Lower lobe of right lung (tissue), 2 donors: ENCODE data around the gene LIMD2. TPM values are rescaled to one million over a fixed set of nuclear protein-coding genes. Genes with fewer than 3 reads are reported as not detected.

Experiments
- ATAC-seq, 2 donors: fragments of 200-7000 bp; cut with Tn5 transposase; one replicate each; pipeline ENCODE4 v1.9.1; 2020 to 2022; ENCODE audit warnings: mild to moderate bottlenecking in 2 of 2, moderate library complexity in 2 of 2
- DNase-seq: peaks from one replicate; pipeline ENCODE4 v3.0.0-alpha.2; 2020
- H3K27ac ChIP-seq: fragments of 200-600 bp; one replicate; pipeline ENCODE4 v1.8.0; 2022
- H3K27me3 ChIP-seq: fragments of 200-600 bp; one replicate; pipeline ENCODE4 v1.8.0; 2022; ENCODE audit warnings: low read depth
- H3K36me3 ChIP-seq: fragments of 200-600 bp; one replicate; pipeline ENCODE4 v1.8.0; 2022; ENCODE audit warnings: mild to moderate bottlenecking
- H3K4me1 ChIP-seq: fragments of 200-600 bp; one replicate; pipeline ENCODE4 v1.8.0; 2022
- H3K4me3 ChIP-seq: fragments of 200-600 bp; one replicate; pipeline ENCODE4 v1.8.0; 2022; ENCODE audit warnings: mild to moderate bottlenecking
- H3K9me3 ChIP-seq: fragments of 200-600 bp; one replicate; pipeline ENCODE4 v1.8.0; 2022
- intact Hi-C: fragments of 100-400 bp; cut with DNase I; formaldehyde crosslinking; loops from one replicate; pipeline ENCODE4 v1.11.0; 2022
- total RNA-seq: library from RNA; stranded (reverse); fragmentation: NEBNext Ultra II Directional; extraction: Animal tissue kit (Norgen Biotek cat#: 25700); gene quantifications from one replicate; pipeline ENCODE4 v1.2.1, GENCODE V29; 2021
- TF ChIP-seq, protein P1 (sequence below): fragments of 200-600 bp; IDR thresholded peaks from one replicate; pipeline ENCODE4 v1.8.0; 2022; ENCODE audit warnings: antibody characterized with exemption, mild to moderate bottlenecking
- donor health status: DM: no; HTN: yes; CAD: no; lungs with severe emphysema.

Gene LIMD2
- total RNA-seq, 1 donor from 2014 or later: 25.9 TPM

DNA sequence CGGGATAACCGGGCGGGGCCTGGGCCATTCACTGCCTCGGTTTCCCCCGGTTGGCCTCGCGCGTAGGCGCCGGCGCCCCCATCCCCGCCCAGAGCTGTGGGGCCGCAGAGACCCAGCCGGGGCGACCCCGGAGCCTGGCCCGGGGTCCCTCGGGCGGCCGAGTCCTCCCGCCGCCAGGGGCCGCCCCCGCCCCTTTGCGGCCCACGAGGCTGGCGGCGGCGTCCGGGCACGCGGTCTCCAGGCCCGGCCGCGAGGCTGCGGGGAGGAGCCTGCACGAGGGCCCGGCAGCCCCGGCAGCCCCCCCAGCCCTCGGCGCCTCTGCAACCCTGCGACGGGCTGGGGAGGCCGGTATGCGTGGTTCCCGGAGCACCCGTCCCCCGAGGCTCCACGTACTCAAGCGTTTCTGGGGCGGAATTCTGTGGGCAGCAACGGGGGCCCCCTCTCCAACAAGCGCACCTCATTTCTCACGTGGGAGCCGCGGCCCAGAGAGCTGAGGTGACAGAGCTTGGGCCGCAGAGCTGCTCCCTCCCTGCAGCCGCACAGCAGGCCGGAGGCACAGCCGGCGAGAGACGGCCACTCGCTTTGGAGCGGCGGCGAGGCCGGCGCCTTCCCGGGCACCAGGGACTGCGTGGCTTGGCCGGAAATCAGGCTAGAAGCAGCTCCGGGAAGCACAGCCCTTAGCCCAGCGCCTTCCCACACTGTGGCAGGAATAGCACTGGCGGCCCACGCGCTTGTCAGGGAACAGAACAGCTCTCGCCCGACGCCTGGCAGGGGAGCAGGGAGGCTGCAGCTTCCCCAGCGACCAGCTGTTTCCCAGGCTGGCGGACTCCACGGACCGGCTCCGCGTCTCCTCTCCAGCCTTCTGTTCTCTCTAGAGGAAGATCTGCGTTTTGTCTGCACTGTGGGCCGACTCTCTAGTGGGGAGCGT, 867 bp upstream of the LIMD2 start:
- Histone ChIP-seq H3K27ac (peak overlapping the region; percentile 84), H3K9me3 (no peaks in the 10 kb centered on the region), H3K27me3 (no peaks in the 10 kb centered on the region), H3K4me3 (peak overlapping the region; percentile 49), H3K36me3 (peaks cover 28% of the 10 kb centered on the region), H3K4me1 (peaks cover 42% of the 10 kb centered on the region)
- ATAC-seq: peak; percentile 17 to 27
- peak; percentile 67 for DNase-seq
- TF ChIP-seq, protein P1, sequence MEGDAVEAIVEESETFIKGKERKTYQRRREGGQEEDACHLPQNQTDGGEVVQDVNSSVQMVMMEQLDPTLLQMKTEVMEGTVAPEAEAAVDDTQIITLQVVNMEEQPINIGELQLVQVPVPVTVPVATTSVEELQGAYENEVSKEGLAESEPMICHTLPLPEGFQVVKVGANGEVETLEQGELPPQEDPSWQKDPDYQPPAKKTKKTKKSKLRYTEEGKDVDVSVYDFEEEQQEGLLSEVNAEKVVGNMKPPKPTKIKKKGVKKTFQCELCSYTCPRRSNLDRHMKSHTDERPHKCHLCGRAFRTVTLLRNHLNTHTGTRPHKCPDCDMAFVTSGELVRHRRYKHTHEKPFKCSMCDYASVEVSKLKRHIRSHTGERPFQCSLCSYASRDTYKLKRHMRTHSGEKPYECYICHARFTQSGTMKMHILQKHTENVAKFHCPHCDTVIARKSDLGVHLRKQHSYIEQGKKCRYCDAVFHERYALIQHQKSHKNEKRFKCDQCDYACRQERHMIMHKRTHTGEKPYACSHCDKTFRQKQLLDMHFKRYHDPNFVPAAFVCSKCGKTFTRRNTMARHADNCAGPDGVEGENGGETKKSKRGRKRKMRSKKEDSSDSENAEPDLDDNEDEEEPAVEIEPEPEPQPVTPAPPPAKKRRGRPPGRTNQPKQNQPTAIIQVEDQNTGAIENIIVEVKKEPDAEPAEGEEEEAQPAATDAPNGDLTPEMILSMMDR: no peak
- intact Hi-C loops: no loop called here

DNA sequence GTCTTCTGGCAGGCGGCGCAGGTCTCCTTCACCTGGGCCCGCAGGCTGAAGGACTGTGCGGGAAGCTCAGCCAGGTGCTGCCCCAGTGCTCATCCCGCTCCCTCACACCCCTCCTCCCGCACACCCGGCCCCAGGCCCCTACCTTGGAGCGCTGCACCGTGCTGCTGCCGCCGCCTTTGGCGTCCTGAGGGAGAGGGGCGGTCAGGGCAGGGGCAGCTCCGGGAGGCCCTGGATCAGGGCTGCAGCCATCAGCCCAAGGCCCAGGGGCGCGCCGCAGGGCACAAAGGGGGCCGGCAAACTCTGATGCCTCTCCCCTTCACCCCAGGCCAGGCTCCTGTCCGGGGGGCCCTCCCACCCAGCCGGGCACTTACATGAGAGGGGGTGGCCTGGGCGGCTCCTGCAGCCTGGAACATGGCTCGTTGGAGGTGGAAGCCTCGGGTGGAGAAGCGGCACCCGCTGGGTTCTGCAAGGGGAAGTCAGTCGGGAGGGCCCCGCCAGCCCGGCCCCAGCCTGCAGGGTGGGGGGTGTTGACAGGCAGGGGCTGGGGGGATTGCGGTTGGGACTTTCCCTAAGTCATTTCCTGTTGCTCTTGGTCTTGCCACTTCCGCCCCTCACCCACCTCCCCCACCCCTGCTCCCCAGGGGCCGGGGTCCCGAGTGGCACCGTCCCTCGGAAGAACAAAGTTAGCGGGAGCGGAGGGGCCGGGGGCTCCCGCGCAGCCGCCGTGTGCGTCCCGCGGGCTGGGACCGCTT, 863 bp downstream of the LIMD2 start:
- peak overlapping the region; percentile 49 for H3K4me3 ChIP-seq
- H3K36me3 ChIP-seq: peaks cover 26% of the 10 kb centered on the region
- ATAC-seq (peak; percentile 51 to 55), DNase-seq (peak; percentile 82)
- no peaks in the 10 kb centered on the region for H3K27me3 ChIP-seq
- H3K4me1 ChIP-seq: peaks cover 42% of the 10 kb centered on the region
- TF ChIP-seq, protein P1: no peak
- peak overlapping the region; percentile 84 for H3K27ac ChIP-seq
- intact Hi-C loops: no loop called here
- H3K9me3 ChIP-seq: no peaks in the 10 kb centered on the region

DNA sequence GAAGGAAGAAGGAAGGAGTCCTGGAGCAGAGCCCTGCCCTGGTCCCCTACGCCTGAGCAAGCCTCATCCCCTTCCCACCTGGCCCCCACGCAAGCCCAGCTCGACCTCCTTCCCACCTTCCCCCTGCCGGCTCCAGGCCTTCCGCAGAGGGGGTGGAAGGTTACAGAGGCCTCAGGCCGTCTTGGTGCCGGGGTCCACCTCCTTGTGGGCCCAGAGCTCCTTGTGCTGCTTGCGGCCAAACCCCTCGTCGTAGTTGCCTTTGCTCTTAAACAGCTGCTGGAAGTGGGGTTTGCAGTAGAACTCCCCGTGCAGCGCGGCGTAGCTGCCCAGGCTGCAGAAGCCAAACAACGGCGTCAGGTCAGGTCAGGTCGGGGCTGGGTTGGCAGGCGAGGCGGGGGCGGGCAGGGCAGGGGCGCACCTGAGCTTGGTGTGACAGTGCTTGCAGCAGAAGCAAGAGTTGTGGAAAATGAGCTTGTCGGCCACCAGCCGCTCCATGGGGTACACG, 1.5 kb downstream of the LIMD2 start:
- Histone ChIP-seq H3K27me3 (no peaks in the 10 kb centered on the region), H3K9me3 (no peaks in the 10 kb centered on the region), H3K4me1 (peaks cover 42% of the 10 kb centered on the region), H3K27ac (peak overlapping the region; percentile 84), H3K4me3 (peak overlapping the region; percentile 49), H3K36me3 (peaks cover 26% of the 10 kb centered on the region)
- ATAC-seq: peak in 1 of 2 donors; percentile 7
- intact Hi-C loops: no loop called here
- DNase-seq: no peak
- TF ChIP-seq, protein P1: no peak

DNA sequence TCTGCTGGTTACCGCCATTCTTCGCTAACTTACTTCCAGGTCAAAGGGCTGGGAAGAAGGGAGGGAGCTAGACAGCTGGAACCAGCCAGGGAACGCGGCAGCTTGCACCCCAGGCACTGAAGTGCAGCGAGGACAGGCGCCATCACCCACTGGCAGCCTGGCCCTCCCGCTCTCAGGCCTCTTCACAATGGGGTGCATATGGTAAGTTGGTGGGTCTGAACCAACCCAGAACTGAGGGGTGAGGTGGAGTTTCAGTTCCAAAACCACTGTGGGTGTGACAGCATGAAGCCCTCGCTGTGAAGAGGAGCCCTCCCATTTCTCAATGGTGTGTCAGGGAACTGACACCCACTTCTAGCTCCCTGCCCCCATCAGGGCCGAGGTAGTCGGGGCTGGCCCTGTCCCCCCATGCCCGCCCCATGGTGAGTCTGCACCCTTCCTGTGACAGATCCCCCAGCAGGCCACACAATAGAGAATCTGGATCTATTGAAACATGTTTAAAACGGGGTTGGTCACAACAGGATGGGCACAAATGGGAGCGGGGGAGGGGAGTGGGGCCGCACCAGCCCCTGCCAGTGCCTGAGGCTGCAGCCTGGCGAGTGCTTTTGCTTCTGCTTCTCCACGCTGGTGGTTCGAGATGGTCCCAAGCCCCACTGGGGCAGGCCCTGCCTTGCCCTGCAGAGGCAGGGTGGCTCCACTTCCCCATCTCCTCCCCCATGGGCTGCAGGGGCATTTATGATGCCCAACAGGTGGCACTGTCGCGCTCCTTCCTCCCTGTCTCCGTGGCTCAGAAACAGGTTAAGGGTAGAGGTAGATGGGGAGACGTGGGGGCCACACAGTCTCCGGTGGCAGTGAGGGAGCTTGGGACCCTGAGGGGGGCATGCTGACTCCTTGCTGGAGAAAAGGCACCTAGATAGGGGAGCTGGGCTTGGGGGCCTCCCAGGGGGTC, 2.3 kb downstream of the LIMD2 start:
- DNase-seq (peak; percentile 84), ATAC-seq (peak; percentile 61 to 68)
- peaks cover 42% of the 10 kb centered on the region for H3K4me1 ChIP-seq
- H3K27ac ChIP-seq: peak overlapping the region; percentile 84
- intact Hi-C loops: no loop called here
- TF ChIP-seq, protein P1: peak; percentile 68
- H3K27me3 ChIP-seq: no peaks in the 10 kb centered on the region
- no peaks in the 10 kb centered on the region for H3K9me3 ChIP-seq
- H3K36me3 ChIP-seq: peaks cover 30% of the 10 kb centered on the region
- H3K4me3 ChIP-seq: peak overlapping the region; percentile 49
